GM11168 (cell line): ENCODE data around the gene PLRG1.

Experiments
- in situ Hi-C: fragments of 300-500 bp; cut with MboI; formaldehyde crosslinking; loops from one replicate; pipeline ENCODE4 v1.12.0; 2022; ENCODE audit warnings: low sequenced_read_pairs; ENCODE audit not compliant: unreplicated experiment

Gene PLRG1

GRCh38 chr4:154577324-154577723 lies 27.1 kb upstream of the PLRG1 start:
- in situ Hi-C loops, result no loop called here

- in situ Hi-C loops, result no loop called here
Observed at GRCh38 chr4:154574311-154574710, 24.1 kb upstream of the PLRG1 start.

- in situ Hi-C loops, result no loop called here
Observed at GRCh38 chr4:154573190-154573870, 23.1 kb upstream of the PLRG1 start.

- in situ Hi-C loops, result no loop called here
Observed at GRCh38 chr4:154569584-154569983, 19.4 kb upstream of the PLRG1 start.

- in situ Hi-C loops, result no loop called here
Observed at GRCh38 chr4:154569028-154569427, 18.8 kb upstream of the PLRG1 start.

GRCh38 chr4:154566639-154567204 lies 16.5 kb upstream of the PLRG1 start:
- in situ Hi-C loops, result no loop called here

- in situ Hi-C loops, result no loop called here
Observed at GRCh38 chr4:154565704-154566103, 15.5 kb upstream of the PLRG1 start.

GRCh38 chr4:154564311-154564710 lies 14.1 kb upstream of the PLRG1 start:
- in situ Hi-C loops, result no loop called here

- in situ Hi-C loops, result no loop called here
Observed at GRCh38 chr4:154562697-154563254, 12.6 kb upstream of the PLRG1 start, which contains the start of gene FGB. FGB (plus strand) TSS chr4:154563011; CDS start chr4:154563019, 8 bp downstream.

- in situ Hi-C loops, result no loop called here
Observed at GRCh38 chr4:154560824-154561231, 10.6 kb upstream of the PLRG1 start.

- in situ Hi-C loops, result no loop called here
Observed at GRCh38 chr4:154560419-154560801, 10.2 kb upstream of the PLRG1 start.

GRCh38 chr4:154559494-154560418 lies 9.6 kb upstream of the PLRG1 start:
- in situ Hi-C loops, result no loop called here

GRCh38 chr4:154559141-154559493 lies 8.9 kb upstream of the PLRG1 start:
- in situ Hi-C loops, result no loop called here

- in situ Hi-C loops, result loop anchor here (5.0 kb wide), 1 partner anchor 65 kb away; no protein-coding TSS in a partner anchor
Observed at GRCh38 chr4:154551872-154552686, 1.9 kb upstream of the PLRG1 start.

GRCh38 chr4:154545689-154546088 lies 4.5 kb downstream of the PLRG1 start:
- in situ Hi-C loops, result no loop called here

GRCh38 chr4:154542271-154542879 lies 7.8 kb downstream of the PLRG1 start:
- in situ Hi-C loops, result no loop called here

GRCh38 chr4:154534296-154534695 lies 15.9 kb downstream of the PLRG1 start:
- in situ Hi-C loops, result no loop called here

- in situ Hi-C loops, result no loop called here
Observed at GRCh38 chr4:154529728-154530519, 20.3 kb downstream of the PLRG1 start.

- in situ Hi-C loops, result no loop called here
Observed at GRCh38 chr4:154528869-154529268, 21.3 kb downstream of the PLRG1 start.
